ENCODE results near the gene NRDC. TPM values are rescaled to one million over a fixed set of nuclear protein-coding genes. Genes with fewer than 3 reads are reported as not detected.
A peak's percentile ranks its signal among the peaks of the same experiment; 100 is the strongest.

The NRDC gene
- 34.4 and 51.3 TPM in 2 replicates for total RNA-seq
- 109 and 113 TPM in 2 replicates for polyA plus RNA-seq

DNA sequence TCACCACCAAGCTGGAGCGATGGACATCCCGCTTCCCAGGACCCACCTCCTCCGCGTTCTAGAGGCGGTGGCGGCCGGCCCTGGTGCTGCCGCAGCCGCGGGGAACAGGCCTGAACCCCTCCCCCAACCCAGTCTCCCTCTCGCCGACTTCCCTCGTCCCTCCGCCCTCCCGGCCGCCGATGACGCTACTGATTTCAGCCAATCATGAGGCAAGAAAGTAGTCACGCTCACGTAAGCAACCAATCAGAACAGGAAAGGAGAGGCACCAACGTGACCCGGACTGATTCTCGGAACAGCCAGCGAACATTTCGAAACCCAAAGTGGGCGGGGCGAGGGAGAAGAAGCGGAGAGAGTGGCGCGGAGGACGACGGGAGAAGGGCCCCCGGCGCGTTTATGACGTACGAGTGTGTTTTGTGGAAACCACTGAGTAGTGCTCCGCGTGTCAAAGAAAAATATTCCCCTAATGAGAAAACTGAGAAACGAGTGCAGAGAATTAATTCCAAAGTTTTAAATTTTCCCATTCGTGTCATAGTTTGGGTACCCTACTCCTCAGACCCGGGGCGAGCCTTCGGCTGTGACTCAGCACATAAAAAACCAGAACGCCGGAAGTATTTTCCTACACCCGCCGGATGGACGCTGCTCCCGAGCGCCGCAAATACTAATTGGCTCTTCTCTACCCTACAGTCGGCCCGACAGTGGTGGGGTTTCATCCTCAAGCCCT is at the start of gene NRDC:
TSS of gene NRDC (minus strand) at position 112 of the 721 bp plus-strand sequence. CDS start 112 bp downstream, outside the sequence.
- H3K27me3 ChIP-seq: peaks cover 31% of the 10 kb centered on the region
- H3K36me3 ChIP-seq: no peaks in the 10 kb centered on the region
- H3K4me3 ChIP-seq: peak within 1 kb of the TSS; percentile 69
- no peak for TF ChIP-seq CTCF (IDR thresholded peaks at IDR 0.05; ENCODE audit: low read depth, low read length)
- no peaks in the 10 kb centered on the region for H3K9me3 ChIP-seq (ENCODE audit: low read depth)
- H3K4me1 ChIP-seq (ENCODE audit: low read depth): peaks cover 13% of the 10 kb centered on the region
- DNase-seq (ENCODE audit: low read depth in 1 of 2, low spot score in 1 of 2): peak; percentile 100
- H3K27ac ChIP-seq: peak within 1 kb of the TSS; percentile 99

- Histone ChIP-seq H3K27me3 (no peaks in the 10 kb centered on the region), H3K4me3 (no peak overlapping the region), H3K36me3 (no peaks in the 10 kb centered on the region), H3K4me1 (ENCODE audit: low read depth) (no peaks in the 10 kb centered on the region), H3K27ac (no peak overlapping the region), H3K9me3 (ENCODE audit: low read depth) (no peaks in the 10 kb centered on the region)
- no peak for DNase-seq (ENCODE audit: low read depth in 1 of 2, low spot score in 1 of 2)
- TF ChIP-seq CTCF (IDR thresholded peaks at IDR 0.05; ENCODE audit: low read depth, low read length): no peak
These were observed 48.5 kb upstream of the NRDC start for GRCh38 chr1:51927029-51927428.

- Histone ChIP-seq H3K4me3 (no peak overlapping the region), H3K27ac (no peak overlapping the region), H3K27me3 (no peaks in the 10 kb centered on the region), H3K36me3 (no peaks in the 10 kb centered on the region), H3K9me3 (ENCODE audit: low read depth) (no peaks in the 10 kb centered on the region), H3K4me1 (ENCODE audit: low read depth) (no peaks in the 10 kb centered on the region)
- DNase-seq (ENCODE audit: low read depth in 1 of 2, low spot score in 1 of 2): peak in 1 of 2 donors; percentile 61
- peak; percentile 51 for TF ChIP-seq CTCF (IDR thresholded peaks at IDR 0.05; ENCODE audit: low read depth, low read length)
These were observed 47.8 kb upstream of the NRDC start for GRCh38 chr1:51926171-51926812.

- Histone ChIP-seq H3K4me1 (ENCODE audit: low read depth) (no peaks in the 10 kb centered on the region), H3K27me3 (no peaks in the 10 kb centered on the region), H3K27ac (no peak overlapping the region), H3K4me3 (no peak overlapping the region), H3K36me3 (no peaks in the 10 kb centered on the region), H3K9me3 (ENCODE audit: low read depth) (no peaks in the 10 kb centered on the region)
- TF ChIP-seq CTCF (IDR thresholded peaks at IDR 0.05; ENCODE audit: low read depth, low read length): no peak
- DNase-seq (ENCODE audit: low read depth in 1 of 2, low spot score in 1 of 2): no peak
These were observed 45.9 kb upstream of the NRDC start for GRCh38 chr1:51924455-51924854.

DNA sequence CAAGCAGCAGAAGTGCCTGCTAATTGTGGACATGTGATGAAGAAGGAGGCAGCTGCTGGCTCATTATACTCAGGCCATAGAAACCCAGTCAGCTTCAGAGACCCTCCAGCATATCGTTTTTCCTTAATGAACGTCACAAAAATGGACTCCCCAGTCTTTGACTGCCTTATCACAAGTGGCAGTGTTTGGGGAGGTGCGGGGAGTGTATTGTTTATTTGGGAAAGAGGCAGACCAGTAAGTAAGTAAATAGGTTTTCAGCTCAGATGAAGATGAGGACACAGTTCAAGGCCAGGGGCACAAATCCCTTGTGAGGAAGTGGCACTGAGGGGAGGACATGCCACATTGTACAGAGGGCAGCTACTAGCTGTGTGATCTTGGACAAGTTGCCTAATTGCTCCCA is 43.5 kb upstream of the NRDC start:
- TF ChIP-seq CTCF (IDR thresholded peaks at IDR 0.05; ENCODE audit: low read depth, low read length): no peak
- no peak overlapping the region for H3K27ac ChIP-seq
- no peaks in the 10 kb centered on the region for H3K36me3 ChIP-seq
- no peak for DNase-seq (ENCODE audit: low read depth in 1 of 2, low spot score in 1 of 2)
- H3K4me1 ChIP-seq (ENCODE audit: low read depth): no peaks in the 10 kb centered on the region
- no peak overlapping the region for H3K4me3 ChIP-seq
- no peaks in the 10 kb centered on the region for H3K27me3 ChIP-seq
- no peaks in the 10 kb centered on the region for H3K9me3 ChIP-seq (ENCODE audit: low read depth)

Measured in cardiac muscle cell (in vitro differentiated cells and primary cell).